HepG2 (cell line): Measurements from ENCODE around the gene GLRB.
"Not testable (repeated sequence)": the region's sequence is repeated elsewhere in the genome, so short reads cannot be mapped to it uniquely, and the experiment has no call there.

Experiments used
- JUND ChIP-seq: sonication (generic); formaldehyde crosslinking; IDR thresholded peaks from 2 replicates; pipeline ENCODE4 v1.8.0; 2022; ENCODE audit warnings: mild to moderate bottlenecking, missing genetic modification reagents
- NBN ChIP-seq: fragments of 450-650 bp; conservative IDR thresholded peaks from 2 replicates; pipeline ENCODE4 v1.6.1; 2017
- NR1H2 ChIP-seq: sonication (generic); formaldehyde crosslinking; IDR thresholded peaks from 2 replicates; pipeline ENCODE4 v1.8.1; 2022; ENCODE audit warnings: low read depth, missing genetic modification reagents, borderline replicate concordance
- RFX5 ChIP-seq: IDR thresholded peaks from 2 replicates; pipeline ENCODE4 v1.6.1; 2011; ENCODE audit warnings: low read depth, low read length, improper control_type of control experiment
- TF ChIP-seq, protein P1 (sequence below): sonication (generic); formaldehyde crosslinking; IDR thresholded peaks from 2 replicates; pipeline ENCODE4 v1.4.0; 2020; ENCODE audit warnings: missing genetic modification reagents

DNA sequence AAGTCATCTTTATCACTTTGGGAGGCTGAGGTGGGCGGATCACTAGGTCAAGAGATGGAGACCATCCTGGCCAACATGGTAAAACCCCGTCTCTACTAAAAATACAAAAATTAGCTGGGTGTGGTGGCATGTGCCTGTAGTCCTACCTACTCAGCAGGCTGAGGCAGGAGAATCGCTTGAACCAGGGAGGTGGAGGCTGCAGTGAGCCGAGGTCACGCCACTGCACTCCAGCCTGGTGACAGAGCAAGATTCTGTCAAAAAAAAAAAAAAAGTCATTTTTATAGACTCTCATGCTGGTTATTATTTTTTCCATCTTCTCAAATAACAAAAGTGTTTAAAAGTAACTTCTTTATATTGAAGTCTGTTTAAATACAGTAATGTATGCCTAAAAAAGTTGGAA lies 17.1 kb upstream of the GLRB start:
- TF ChIP-seq JUND (CRISPR knock-in tag); RFX5; NBN; NR1H2 (CRISPR knock-in tag): not testable (repeated sequence)
- TF ChIP-seq, protein P1, sequence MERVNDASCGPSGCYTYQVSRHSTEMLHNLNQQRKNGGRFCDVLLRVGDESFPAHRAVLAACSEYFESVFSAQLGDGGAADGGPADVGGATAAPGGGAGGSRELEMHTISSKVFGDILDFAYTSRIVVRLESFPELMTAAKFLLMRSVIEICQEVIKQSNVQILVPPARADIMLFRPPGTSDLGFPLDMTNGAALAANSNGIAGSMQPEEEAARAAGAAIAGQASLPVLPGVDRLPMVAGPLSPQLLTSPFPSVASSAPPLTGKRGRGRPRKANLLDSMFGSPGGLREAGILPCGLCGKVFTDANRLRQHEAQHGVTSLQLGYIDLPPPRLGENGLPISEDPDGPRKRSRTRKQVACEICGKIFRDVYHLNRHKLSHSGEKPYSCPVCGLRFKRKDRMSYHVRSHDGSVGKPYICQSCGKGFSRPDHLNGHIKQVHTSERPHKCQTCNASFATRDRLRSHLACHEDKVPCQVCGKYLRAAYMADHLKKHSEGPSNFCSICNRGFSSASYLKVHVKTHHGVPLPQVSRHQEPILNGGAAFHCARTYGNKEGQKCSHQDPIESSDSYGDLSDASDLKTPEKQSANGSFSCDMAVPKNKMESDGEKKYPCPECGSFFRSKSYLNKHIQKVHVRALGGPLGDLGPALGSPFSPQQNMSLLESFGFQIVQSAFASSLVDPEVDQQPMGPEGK (CRISPR knock-in tag), result not testable (repeated sequence)
